DMS153 (cell line): ENCODE measurements around the gene LIN9.
"Not testable (repeated sequence)": the region's sequence is repeated elsewhere in the genome, so short reads cannot be mapped to it uniquely, and the experiment has no call there.

Experiments
- DNase-seq: peaks from one replicate; lab custom pipeline; 2025; lab: John Stamatoyannopoulos, UW

The LIN9 gene

DNA sequence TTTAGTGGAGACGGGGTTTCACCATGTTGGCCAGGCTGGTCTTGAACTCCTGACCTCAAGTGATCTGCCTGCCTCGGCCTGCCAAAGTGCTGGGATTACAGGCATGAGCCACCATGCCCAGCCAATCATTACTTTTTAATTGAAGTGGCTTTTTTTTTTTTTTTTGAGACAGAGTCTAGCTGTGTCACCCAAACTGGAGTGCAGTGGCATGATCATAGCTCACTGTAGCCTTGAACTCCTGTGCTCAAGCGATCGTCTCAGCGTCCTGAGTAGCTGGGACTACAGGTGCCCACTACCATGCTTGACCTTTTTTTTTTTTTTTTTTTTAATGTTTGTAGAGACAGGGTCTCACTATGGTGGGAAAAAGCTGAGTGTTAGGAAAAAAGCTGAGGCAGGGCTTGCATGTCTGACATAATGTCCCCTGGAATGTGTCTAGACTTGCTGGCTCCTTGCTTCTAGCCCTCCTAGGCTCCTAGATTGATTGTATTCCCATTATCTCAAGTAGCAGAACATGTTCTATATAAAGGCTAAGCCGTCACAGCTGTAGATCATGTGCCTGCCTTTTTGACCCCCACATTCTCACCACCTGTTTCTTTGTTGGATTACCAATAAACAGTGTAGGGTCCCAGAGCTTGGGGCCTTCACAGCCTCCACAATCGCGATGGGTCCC is 36.6 kb downstream of the LIN9 start:
- not testable (repeated sequence) for DNase-seq

DNA sequence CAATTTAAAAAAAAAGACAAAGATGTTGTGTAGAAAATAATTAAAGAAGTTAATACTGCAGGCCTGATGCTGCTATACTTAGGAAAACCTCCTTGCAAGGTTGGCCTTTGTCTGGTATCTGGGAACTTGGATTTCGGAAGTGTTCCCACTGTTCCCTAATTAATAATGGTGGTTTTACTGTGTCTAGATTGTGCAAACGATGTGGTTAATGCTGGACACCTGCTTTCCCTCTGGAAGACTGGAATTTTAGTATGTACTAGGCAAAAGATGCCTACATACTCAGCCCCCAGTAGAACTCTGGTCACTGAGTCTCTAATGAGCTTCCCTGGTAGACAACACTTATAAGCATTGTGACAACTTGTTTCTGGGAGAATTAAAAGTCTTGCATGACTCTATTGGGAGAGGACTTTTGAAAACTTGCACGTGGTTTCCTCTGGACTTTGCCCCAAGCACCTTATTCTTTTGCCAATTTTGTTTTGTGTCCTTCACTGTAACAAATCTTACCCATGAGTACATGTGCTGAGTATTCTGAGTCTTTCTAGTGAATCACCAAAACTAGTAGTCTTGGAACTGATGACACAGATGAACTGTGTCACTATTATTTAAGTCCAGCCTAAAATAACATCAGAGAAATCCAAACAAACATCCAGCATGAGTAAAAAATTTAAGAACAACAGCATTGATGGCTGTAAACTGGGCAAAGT is 40.4 kb downstream of the LIN9 start:
- no peak for DNase-seq

DNA sequence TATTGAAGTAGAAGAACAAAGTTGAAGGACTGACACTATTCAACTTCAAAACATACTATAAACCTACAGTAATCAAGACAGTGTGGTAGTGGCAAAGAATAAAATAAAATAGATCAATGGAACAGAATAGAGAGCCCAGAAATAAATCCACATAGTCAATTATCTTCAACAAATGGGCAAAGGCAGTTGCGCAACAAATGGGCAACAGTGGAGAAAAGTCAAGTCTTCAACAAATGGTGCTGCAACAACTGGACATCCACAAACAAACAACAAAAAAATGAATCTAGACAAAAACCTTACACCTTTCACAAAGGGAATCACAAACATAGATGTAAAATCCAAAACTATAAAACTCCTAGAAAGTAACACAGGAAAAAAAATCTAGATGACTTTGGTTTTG is 47.1 kb downstream of the LIN9 start:
- DNase-seq, result no peak

DNA sequence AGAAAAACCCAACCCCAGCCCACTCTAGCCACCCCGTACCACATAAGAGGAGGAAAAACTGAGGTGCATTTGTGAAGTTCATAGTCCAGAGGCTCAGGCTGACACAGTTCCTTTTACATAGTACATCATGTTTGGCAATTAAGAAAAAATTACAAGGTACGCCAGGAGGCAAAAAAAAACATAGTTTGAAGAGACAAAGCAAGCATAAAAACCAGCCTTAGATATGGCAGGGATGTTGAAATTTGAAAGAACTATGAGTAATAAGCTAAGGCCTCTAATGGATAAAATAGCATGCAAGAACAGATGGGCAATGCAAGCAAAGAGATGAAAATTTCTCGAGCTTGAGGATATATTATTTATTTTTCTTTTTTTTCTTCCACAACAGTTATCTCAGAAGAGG is 53.6 kb downstream of the LIN9 start:
- no peak for DNase-seq

DNA sequence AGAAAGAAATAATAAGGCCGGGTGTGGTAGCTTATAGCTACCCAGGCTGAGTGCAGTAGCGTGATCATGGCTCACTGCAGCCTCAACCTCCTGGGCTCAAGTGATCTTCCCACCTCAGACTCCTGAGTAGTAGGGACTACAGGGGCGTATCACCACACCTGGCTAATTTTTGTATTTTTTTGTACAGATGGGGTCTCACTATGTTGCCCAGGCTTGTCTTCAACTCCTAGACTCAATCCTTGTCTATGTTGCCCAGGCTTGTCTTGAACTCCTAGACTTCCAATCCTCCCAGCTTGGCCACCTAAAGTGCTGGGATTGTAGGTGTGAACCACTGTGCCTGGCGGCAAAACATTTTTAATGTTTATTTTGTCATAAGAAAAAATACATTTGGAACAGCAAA is 55.0 kb downstream of the LIN9 start:
- no peak for DNase-seq

DNA sequence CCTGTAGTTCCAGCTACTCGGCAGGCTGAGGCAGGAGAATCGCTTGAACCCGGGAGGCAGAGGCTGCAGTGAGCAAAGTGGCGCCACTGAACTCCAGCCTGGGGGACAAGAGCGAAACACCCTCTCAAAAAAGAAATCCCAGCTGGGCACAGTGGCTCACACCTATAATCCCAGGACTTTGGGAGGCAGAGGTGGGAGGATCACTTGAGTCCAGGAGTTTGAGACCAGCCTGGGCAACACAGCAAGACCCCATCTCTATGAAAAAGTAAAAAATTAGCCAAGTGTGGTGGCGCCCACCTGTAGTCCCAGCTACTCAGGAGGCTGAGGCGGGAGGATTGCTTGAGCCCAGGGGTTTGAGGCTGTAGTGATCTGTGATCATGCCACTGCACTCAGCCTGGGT is 56.1 kb downstream of the LIN9 start:
- DNase-seq, result not testable (repeated sequence)

DNA sequence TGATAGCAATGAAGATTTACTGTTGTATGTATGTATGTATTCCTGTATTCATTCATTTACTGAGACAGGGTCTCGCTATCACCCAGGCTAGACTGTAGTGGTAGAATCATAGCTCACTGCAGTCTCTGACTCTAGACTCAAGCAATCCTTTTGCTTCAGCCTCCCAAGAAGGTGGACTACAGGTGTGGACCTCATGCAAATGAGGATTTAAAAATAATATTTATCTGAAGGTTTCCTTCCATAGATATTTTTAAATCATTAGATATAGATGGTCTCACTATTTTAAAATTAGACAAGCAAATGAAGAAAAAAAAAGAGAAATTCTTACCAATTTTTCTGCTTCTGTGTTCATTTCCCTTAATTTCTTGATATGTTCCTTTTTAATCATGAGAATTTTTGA is 58.5 kb downstream of the LIN9 start:
- no peak for DNase-seq

DNA sequence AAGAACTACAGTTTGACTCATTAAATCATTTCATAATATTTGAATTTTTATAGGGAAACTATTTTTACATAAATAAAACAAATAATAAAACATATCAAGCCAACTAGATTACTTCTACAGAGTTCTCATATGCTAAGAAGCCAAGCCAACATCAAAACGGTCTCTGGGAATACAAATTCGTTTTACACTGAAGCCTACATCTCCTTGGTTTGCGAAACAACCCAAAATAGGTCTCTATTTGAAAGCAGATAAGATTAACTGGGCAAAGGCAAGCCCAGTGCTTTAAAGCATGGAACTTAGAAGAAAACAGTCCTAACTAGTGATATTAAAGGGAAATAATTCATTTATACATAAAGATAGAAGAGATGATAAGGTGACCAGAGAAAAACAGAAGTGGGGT is 60.2 kb downstream of the LIN9 start:
- DNase-seq, result no peak

DNA sequence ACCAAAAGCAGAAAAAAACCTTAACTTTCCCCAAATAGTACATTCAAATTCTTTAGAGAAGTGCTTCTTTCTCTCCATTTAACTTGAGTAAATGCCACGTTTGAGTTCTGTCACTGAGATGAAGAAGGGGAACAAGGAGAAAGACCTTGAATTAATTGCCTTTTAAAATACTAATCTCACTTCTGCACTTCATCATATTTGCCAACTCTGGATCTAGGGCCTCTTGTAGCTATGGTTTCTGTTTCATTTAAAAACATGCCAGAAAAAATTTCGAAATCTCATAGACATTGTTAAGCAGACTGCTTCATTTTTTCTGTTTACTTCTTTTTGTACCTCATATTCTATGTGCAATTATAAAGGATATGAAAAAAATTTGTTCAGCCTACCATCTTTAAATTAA is 60.9 kb downstream of the LIN9 start:
- no peak for DNase-seq

DNA sequence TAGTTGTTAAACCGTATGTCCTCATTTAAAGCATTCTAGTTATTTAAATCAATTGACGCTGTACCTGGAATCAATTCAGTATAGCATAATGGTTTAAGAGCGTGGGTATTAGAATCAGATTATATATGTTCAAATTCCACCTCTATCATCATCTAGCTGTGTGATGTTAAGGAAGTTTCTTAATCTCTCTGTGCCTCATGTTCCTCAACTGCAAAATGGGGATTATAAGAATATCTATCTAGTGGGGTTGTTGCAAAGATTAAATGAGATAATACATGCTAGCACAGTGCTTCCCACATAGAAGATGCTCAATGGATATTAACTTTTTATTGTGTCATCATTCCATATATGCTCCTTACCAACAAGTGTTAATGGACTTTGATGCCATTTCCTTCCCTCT is 69.5 kb downstream of the LIN9 start:
- no peak for DNase-seq

DNA sequence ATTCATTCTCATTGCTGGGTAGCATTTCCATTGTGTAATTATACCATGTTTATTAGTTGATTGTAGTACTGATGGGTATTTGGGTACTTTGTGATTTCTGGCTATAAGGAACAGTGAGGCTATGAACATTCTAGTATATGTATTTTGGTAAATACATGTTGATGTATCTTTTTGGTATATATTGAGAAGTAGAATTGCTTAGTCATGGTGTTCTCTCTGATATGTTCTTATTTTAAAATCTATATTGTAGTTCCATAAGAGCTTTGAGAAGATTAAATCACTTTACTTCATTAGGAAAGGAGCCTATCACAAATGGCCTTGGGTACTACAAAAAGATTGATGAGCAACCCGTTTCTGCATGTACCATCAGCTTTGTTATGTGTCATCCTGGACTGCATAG is 72.1 kb downstream of the LIN9 start:
- DNase-seq, result no peak

DNA sequence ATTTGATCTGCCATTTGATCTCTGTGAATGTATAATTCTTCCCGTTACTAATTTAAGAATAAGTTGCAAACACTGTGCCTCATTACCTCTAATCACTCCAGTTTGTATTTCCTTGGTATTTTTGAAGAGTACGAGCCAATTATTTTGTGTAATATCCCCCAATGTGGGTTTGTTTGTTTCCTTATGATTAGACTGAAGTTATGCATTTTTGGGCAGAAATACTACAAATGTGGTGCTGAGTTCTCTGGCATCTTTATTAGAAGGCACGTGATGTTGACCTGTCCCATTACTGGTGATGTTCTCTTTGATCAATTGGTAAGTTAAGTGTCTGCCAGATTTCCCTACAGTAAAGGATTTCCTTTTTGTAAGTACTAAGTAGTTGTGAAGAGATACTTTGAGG is 75.2 kb downstream of the LIN9 start:
- no peak for DNase-seq

DNA sequence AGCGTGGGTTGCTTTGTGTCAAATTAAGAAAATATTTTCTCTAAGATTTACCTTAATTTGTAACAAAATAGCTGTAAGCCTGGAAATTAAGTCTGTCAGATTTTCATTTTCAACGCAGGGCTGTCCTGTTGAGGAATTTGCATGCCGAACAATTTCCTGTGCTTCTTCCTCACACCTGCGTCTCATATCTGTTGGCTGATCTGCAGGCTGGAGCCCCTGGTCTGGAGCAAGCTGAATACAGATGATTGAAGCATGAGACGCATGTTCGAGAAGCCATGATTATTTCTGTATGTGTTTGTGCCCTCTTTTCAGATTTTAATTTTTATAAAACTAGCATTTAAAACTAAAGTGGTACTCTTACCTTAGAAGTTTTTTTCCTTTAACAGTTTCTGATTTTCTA is 75.7 kb downstream of the LIN9 start:
- no peak for DNase-seq

DNA sequence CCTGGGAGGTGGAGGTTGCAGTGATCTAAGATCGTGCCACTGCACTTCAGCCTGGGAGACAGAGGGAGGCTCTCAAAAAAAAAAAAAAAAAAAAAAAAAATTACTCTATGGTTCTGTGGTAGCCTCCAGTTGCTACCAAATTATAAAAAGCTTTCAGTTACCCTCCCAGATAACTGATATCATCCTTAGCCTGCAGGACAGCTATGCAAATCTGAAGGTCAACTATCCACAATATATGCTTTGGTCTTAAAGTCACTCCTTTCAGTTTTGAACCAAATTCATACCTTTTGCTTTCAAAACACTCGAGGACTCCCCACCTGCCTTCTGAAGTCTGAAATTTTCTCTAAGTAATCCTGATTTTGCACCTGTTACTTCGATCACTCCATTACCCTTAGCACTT is 82.4 kb downstream of the LIN9 start:
- DNase-seq, result no peak

DNA sequence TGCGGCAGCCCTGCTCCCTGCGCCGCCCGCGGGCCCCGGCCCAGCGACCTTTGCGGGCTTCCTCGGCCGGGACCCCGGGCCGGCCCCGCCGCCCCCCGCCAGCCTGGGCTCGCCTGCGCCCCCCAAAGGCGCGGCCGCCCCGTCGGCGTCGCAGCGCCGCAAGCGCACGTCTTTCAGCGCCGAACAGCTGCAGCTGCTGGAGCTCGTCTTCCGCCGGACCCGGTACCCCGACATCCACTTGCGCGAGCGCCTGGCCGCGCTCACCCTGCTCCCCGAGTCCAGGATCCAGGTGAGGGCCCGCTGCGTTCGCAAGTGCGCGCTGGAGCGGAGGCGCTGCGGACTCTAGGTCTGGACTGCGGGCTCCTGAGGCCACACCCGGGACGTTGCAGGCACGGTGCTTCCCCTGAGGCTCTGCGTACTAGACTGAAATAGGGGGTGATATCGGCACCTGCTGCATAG is 85.1 kb downstream of the LIN9 start:
- no peak for DNase-seq

DNA sequence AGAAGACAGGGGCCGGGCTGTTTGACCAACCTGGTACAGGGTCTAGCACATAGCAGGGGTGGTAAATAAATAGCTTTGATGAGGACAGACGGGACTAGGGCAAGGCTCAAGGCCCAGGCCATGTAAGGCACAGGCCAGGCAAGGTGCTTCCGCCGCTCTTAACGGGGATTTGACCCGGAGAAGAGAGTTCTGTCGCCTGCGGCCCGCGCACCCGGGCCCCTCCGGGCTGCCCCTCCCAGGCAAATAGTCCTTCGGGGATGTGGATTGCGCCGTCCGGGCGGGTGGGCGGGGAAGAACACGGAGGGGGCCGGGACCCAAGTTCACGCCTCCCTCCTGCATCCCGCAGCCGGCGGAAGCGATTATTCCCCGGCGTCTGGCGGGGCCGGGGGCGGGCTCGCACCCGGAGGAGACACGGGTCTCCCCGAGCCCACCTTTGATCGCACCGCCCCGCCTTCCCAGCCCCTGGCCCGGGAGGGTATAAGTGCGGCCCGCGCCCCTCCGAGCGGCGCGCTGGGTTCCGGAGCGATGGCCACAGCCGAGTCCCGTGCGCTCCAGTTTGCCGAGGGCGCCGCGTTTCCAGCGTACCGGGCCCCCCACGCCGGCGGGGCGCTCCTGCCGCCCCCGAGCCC is 85.7 kb downstream of the LIN9 start, which contains the start of gene MIXL1:
MIXL1 (plus strand) TSS at position 508 of the 629 bp plus-strand sequence; CDS start at position 526, 18 bp downstream.
- DNase-seq, result no peak

DNA sequence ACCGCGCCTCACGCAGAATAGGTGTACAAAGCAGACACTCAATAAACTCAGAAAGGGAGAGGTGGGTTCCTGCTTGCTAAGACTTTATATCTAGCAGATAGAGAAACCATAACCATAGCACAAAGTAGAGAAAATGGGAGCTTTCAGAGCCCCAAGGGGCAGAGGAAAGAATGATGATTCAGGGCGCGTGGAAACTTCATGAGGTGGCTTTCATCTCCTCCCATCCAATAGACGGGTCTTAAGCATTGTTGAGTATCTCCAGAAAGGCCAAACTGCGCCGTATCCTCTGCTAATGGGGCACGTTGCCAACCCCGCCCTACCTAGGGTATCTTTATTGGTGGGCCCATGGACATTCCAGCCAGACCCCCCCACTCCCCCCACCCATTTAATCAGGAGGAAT is 86.3 kb downstream of the LIN9 start:
- no peak for DNase-seq

DNA sequence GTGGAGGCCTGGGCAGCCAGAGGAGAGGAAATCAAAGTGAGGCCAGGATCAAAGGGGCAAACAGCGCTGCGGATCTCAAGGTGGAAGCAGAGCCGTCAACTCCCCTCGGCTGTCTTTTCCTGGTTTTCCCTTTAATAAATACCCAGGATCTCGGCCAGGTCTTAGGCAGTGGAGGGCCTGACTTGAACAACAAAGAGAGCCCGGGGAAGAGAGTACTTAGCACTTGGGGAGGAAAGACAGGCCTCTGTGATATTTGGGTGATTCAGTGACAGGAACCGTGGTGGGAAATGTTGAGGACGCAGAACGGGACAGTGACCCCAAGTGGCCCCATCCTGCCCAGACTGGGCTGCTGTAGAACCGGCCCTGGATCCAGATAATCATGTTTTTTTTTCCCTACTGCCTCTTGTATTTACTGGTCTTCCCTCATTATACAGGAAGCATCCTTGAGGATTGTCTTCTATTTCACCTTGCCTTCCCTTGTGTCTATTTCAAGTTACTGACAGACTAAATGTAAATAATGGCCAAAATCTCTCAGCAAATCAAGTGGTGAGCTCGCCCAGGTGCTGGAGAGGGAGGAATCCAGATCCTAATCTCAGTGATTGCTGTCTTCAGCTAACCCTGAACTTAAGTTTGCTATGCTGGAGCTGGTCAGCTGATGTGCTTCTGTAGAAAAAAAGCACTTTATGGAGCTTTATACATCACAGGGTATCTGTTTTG is 88.3 kb downstream of the LIN9 start:
- DNase-seq, result no peak

DNA sequence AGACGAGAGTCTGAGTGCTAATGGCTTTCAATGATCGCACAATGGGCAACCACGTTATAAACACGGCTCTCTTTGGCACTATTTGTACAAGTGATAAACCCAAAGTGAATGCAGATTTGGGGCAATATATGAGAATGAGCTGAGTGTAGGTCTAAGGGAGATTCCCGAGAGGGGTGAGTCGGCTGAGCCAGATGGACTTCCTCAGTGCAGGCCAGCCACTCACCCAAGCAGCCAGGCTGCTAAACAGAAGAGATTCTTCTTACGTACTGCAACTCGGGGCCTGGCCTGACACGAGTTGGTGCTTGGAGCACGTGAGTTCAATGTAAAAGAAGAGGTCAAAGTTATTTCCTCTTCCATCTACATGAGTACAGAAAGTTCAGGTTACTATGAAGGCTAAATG is 91.7 kb downstream of the LIN9 start:
- no peak for DNase-seq

DNA sequence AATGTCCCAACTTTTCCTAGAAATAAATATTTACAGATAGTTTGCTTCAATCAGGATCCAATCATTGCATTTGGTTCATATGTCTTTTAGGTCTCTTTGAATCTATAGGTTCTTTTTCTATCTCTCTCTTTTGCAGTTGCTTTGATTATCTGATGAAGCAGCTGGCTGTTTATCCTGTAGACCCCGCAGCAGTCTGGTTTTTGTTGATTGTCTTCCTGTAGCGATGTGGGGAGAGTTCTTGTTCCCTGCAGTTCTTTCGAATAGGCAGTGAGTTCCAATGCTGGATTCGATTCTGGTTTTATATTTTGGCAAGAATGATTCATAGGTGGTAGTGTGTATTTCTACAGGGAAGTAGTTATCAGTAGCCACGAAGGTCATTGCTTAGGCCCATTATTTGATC is 92.9 kb downstream of the LIN9 start:
- no peak for DNase-seq

DNA sequence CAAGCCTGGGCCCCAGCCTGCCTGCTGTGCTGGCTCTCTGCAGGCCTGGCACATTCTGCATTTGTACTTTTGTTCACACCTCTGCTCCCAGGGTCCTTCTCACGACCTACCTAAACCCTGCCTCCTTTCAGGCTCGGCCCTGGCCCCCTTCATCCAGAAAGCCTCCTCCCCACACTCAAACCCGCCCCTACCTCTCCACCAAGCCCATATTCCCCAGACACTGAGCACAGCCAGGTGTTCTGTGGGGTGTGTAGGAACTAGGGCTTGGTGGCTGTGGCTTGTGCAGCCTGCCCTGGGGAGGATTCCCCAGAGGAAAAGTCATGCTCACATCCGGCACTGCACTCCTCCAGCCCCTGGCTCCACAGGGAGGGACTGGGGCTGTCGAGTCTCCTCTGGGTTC is 93.7 kb downstream of the LIN9 start:
- no peak for DNase-seq

DNA sequence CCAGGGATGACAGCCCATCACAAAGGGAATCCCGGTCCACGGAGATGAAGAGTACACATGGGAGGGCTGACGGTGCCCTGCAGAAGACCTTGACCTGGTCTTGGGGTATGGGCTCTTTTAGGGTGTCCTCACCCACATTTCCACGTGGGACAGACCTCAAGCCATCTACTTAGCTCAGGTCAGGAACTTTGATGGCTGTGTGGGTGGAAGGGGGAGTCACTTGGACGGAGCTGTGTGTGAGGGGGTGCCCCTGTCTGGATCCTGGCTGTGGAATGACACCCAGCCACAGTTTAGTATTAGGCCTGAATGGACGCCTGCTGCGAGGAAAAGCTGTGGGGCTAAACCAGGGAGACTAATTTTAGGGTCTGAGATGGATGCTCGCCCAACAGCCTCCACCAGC is 96.4 kb downstream of the LIN9 start:
- no peak for DNase-seq
